Subcutaneous abdominal adipose tissue (tissue), 5 donors: ENCODE results near the gene DAGLB.

ENCODE experiments used
- H3K27ac ChIP-seq: one replicate; pipeline ENCODE4 v1.7.0; 2013; ENCODE audit warnings: low read depth, mild to moderate bottlenecking, inconsistent platforms, low read length, moderate library complexity
- H3K27me3 ChIP-seq, 5 donors: one replicate each; pipeline ENCODE4 v1.7.0; 2013; ENCODE audit warnings: low read length in 5 of 5, inconsistent platforms in 1 of 5; ENCODE audit not compliant: control insufficient read depth in 5 of 5, insufficient read depth in 4 of 5
- H3K36me3 ChIP-seq, 5 donors: one replicate each; pipeline ENCODE4 v1.7.0; 2013; ENCODE audit warnings: low read length in 5 of 5; ENCODE audit not compliant: control insufficient read depth in 5 of 5, insufficient read depth in 5 of 5
- H3K4me1 ChIP-seq, 5 donors: one replicate each; pipeline ENCODE4 v1.7.0; 2013; ENCODE audit warnings: low read length in 5 of 5, mild to moderate bottlenecking in 3 of 5, moderate library complexity in 1 of 5; ENCODE audit not compliant: control insufficient read depth in 5 of 5, insufficient read depth in 5 of 5
- H3K4me3 ChIP-seq, 5 donors: one replicate each; pipeline ENCODE4 v1.7.0; 2013; ENCODE audit warnings: low read length in 5 of 5, low read depth in 1 of 5
- H3K9ac ChIP-seq, 5 donors: one replicate each; pipeline ENCODE4 v1.7.0; 2013; ENCODE audit warnings: low read length in 5 of 5, mild to moderate bottlenecking in 4 of 5, moderate library complexity in 3 of 5
- H3K9me3 ChIP-seq, 5 donors: one replicate each; pipeline ENCODE4 v1.7.0; 2013; ENCODE audit warnings: low read length in 5 of 5; ENCODE audit not compliant: control insufficient read depth in 5 of 5
- donor health status: healthy.
- donor health status: healthy.
- donor health status: healthy.
- donor health status: healthy.
- donor health status: healthy.

Gene DAGLB

GRCh38 chr7:6447581-6448199 lies at the start of gene DAGLB:
Gene DAGLB, minus strand, starts transcription at chr7:6447954. Its CDS starts 112 bp downstream, at chr7:6447842.
- Histone ChIP-seq H3K9ac (peak within 1 kb of the TSS; percentile 12 to 98 (median 92)), H3K4me1 (peaks cover 0 to 22% (median 11%) of the 10 kb centered on the region in 5 donors), H3K9me3 (no peaks in the 10 kb centered on the region), H3K27me3 (no peaks in the 10 kb centered on the region), H3K27ac (peak within 1 kb of the TSS; percentile 95), H3K4me3 (peak within 1 kb of the TSS; percentile 80 to 99 (median 94)), H3K36me3 (peaks cover 6 to 26% (median 18%) of the 10 kb centered on the region in 5 donors)

- no peaks in the 10 kb centered on the region for H3K27me3 ChIP-seq
- no peaks in the 10 kb centered on the region for H3K4me1 ChIP-seq
- no peaks in the 10 kb centered on the region for H3K36me3 ChIP-seq
- H3K9ac ChIP-seq = no peak overlapping the region
- H3K9me3 ChIP-seq = no peaks in the 10 kb centered on the region
- H3K4me3 ChIP-seq = no peak overlapping the region
- no peak overlapping the region for H3K27ac ChIP-seq
These were observed 49.8 kb upstream of the DAGLB start for GRCh38 chr7:6497637-6497905.

- Histone ChIP-seq H3K27me3 (no peaks in the 10 kb centered on the region), H3K4me3 (no peak overlapping the region), H3K9me3 (no peaks in the 10 kb centered on the region), H3K9ac (no peak overlapping the region), H3K27ac (no peak overlapping the region), H3K4me1 (no peaks in the 10 kb centered on the region), H3K36me3 (no peaks in the 10 kb centered on the region)
These were observed 49.3 kb upstream of the DAGLB start for GRCh38 chr7:6496842-6497636.

GRCh38 chr7:6495597-6496262 lies 48.0 kb upstream of the DAGLB start:
- Histone ChIP-seq H3K4me3 (no peak overlapping the region), H3K36me3 (no peaks in the 10 kb centered on the region), H3K27ac (no peak overlapping the region), H3K9me3 (no peaks in the 10 kb centered on the region), H3K27me3 (no peaks in the 10 kb centered on the region), H3K4me1 (no peaks in the 10 kb centered on the region), H3K9ac (no peak overlapping the region)

- Histone ChIP-seq H3K27ac (no peak overlapping the region), H3K4me3 (no peak overlapping the region), H3K9me3 (peaks cover 0 to 5% (median 4%) of the 10 kb centered on the region in 5 donors), H3K36me3 (no peaks in the 10 kb centered on the region), H3K9ac (no peak overlapping the region), H3K4me1 (no peaks in the 10 kb centered on the region), H3K27me3 (no peaks in the 10 kb centered on the region)
These were observed 46.6 kb upstream of the DAGLB start for GRCh38 chr7:6494365-6494764.

GRCh38 chr7:6491194-6491593 lies 43.4 kb upstream of the DAGLB start:
- Histone ChIP-seq H3K27me3 (no peaks in the 10 kb centered on the region), H3K9me3 (peaks cover 0 to 6% (median 4%) of the 10 kb centered on the region in 5 donors), H3K4me3 (no peak overlapping the region), H3K4me1 (no peaks in the 10 kb centered on the region), H3K36me3 (no peaks in the 10 kb centered on the region), H3K27ac (no peak overlapping the region), H3K9ac (no peak overlapping the region)

- Histone ChIP-seq H3K27ac (no peak overlapping the region), H3K36me3 (no peaks in the 10 kb centered on the region), H3K9ac (no peak overlapping the region), H3K4me1 (peaks cover 0 to 2% (median under 1%) of the 10 kb centered on the region in 5 donors), H3K9me3 (peaks cover 0 to 6% (median 4%) of the 10 kb centered on the region in 5 donors), H3K27me3 (no peaks in the 10 kb centered on the region), H3K4me3 (no peak overlapping the region)
These were observed 41.9 kb upstream of the DAGLB start for GRCh38 chr7:6489612-6490011.

GRCh38 chr7:6487184-6487545 lies 39.4 kb upstream of the DAGLB start:
- Histone ChIP-seq H3K9me3 (peaks cover 0 to 6% (median 4%) of the 10 kb centered on the region in 5 donors), H3K4me1 (peaks cover 7 to 19% (median 15%) of the 10 kb centered on the region in 5 donors), H3K4me3 (no peak overlapping the region), H3K27me3 (no peaks in the 10 kb centered on the region), H3K36me3 (no peaks in the 10 kb centered on the region), H3K27ac (no peak overlapping the region), H3K9ac (no peak overlapping the region)

- peaks cover 0 to under 1% (median 0%) of the 10 kb centered on the region in 5 donors for H3K36me3 ChIP-seq
These were observed 38.9 kb upstream of the DAGLB start for GRCh38 chr7:6486438-6487183.

More at GRCh38 chr7:6486438-6487183, 38.9 kb upstream of the DAGLB start:
- Histone ChIP-seq H3K4me3 (no peak overlapping the region), H3K9ac (no peak overlapping the region), H3K4me1 (peaks cover 7 to 22% (median 18%) of the 10 kb centered on the region in 5 donors), H3K27me3 (no peaks in the 10 kb centered on the region), H3K27ac (no peak overlapping the region), H3K9me3 (peaks cover 0 to 6% (median 4%) of the 10 kb centered on the region in 5 donors)
